Esophagus muscularis mucosa (tissue), 4 donors: ENCODE data around the gene ITGAX. TPM values are rescaled to one million over a fixed set of nuclear protein-coding genes. Genes with fewer than 3 reads are reported as not detected.
"Not testable (repeated sequence)": the region's sequence is repeated elsewhere in the genome, so short reads cannot be mapped to it uniquely, and the experiment has no call there.

Source experiments
- DNase-seq: peaks from one replicate; pipeline ENCODE4 v3.0.0-alpha.2; 2017; ENCODE audit errors: extremely low spot score
- H3K27ac ChIP-seq, 4 donors: fragments of 200-600 bp; sonication (generic); replicated peaks in 1 of 4; 1 replicate in 3 of 4; 2 replicates in 1 of 4; pipeline ENCODE4 v1.5.1; 2016 to 2019; ENCODE audit warnings: mild to moderate bottlenecking in 1 of 4
- H3K27me3 ChIP-seq, 4 donors: fragments of 200-600 bp; sonication (generic); one replicate each; pipeline versions ENCODE4 v1.5.1 to v1.6.0; 2016 to 2019
- H3K36me3 ChIP-seq, 4 donors: fragments of 200-600 bp; sonication (generic); one replicate each; pipeline ENCODE4 v1.5.1; 2016 to 2019
- H3K4me1 ChIP-seq, 4 donors: fragments of 200-600 bp; sonication (generic); one replicate each; pipeline ENCODE4 v1.5.1; 2016 to 2019
- H3K4me3 ChIP-seq, 4 donors: fragments of 200-600 bp; sonication (generic); 1 replicate in 2 of 4; 2 replicates in 2 of 4; pipeline ENCODE4 v1.5.1; 2016 to 2019; ENCODE audit warnings: mild to moderate bottlenecking in 4 of 4, moderate library complexity in 1 of 4
- H3K9me3 ChIP-seq, 4 donors: fragments of 200-600 bp; sonication (generic); 1 replicate in 3 of 4; 2 replicates in 1 of 4; pipeline ENCODE4 v1.5.1; 2016 to 2019
- EP300 ChIP-seq: sonication (generic); formaldehyde crosslinking; IDR thresholded peaks from one replicate; pipeline ENCODE4 v1.6.1; 2017; ENCODE audit warnings: antibody characterized with exemption
- POLR2A ChIP-seq: fragments of 450-650 bp; IDR thresholded peaks from one replicate; pipeline ENCODE4 v1.6.1; 2017; ENCODE audit warnings: antibody characterized with exemption, moderate library complexity, mild to moderate bottlenecking, low read depth
- POLR2AphosphoS5 ChIP-seq, 2 donors: sonication (generic); formaldehyde crosslinking; IDR thresholded peaks; one replicate each; pipeline ENCODE4 v1.6.1; 2017; ENCODE audit warnings: antibody characterized with exemption in 2 of 2
- WGBS: methylation state at CpG from one replicate; pipeline ENCODE4 v1.1.5; 2018; 5-methylcytosine and 5-hydroxymethylcytosine counted together
- intact Hi-C: fragments of 100-400 bp; cut with DNase I; formaldehyde crosslinking; loops from one replicate; pipeline ENCODE4 v1.15.1; 2023
- total RNA-seq, 4 donors: library from RNA; depleted of rRNA; stranded (reverse); fragments of >200 nt; gene quantifications; one replicate each; pipeline versions ENCODE4 v1.1.0 to v1.2.1, GENCODE V29; 2016
- TF ChIP-seq, protein P1 (sequence below), 3 experiments: fragments of 200-600 bp in 2 of 3; fragments of 450-650 bp in 1 of 3; sonication (generic) in 2 of 3; IDR thresholded peaks; one replicate each; pipeline ENCODE4 v1.5.1; 2017 to 2019; ENCODE audit warnings: antibody characterized with exemption in 3 of 3, mild to moderate bottlenecking in 2 of 3, moderate library complexity in 1 of 3

The ITGAX gene
- 10 to 100 TPM in 1 of 4 donors, 1 to 10 TPM in 2, under 1 TPM in 1; 0.71 to 11.3 (median 3.4) TPM for total RNA-seq

DNA sequence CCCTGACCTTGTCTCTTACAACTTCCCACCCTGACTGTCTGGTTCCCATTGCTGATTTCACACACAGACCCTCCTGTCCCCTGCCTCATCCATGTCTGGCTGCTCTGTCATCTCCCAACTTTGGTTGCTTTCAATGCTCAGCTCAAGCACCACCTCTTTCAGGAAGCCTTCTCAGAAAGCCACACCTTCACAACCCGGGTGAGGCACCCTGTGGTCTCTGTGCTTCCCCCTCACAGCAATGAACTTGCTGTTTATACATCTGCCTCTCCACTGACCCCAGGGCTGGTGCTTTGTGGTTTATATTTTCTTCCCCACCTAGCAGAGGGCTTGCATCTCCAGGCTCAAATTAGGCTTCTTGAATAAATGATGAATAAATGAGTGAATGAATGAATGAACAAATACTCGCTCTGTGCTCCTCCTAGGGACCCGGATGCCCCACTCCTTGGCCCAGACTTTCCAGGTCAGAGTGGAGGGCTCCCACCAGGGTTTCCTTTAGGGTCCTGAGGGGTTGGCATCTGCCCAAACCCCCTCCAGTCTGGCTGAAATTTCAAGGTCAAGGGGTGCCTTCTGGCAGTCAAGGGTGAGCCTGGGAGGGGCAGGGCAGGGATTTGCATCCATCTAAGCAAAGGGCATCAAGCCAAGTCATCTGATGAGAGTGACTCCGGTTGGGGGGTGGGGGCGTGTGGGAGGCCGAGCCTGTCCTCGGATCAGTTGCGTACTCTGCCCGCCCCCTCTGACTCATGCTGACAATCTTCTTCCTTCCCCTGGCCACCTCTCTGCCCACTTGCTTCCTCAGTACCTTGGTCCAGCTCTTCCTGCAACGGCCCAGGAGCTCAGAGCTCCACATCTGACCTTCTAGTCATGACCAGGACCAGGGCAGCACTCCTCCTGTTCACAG lies at the start of gene ITGAX:
ITGAX (plus strand) TSS at position 783 of the 898 bp plus-strand sequence; CDS start at position 862, 79 bp downstream.
- Histone ChIP-seq H3K27me3 (peaks cover 0 to 25% (median 0%) of the 10 kb centered on the region in 4 donors), H3K36me3 (no peaks in the 10 kb centered on the region), H3K4me3 (no peak within 1 kb of the TSS), H3K27ac (no peak within 1 kb of the TSS), H3K9me3 (no peaks in the 10 kb centered on the region), H3K4me1 (peaks cover 0 to 6% (median 0%) of the 10 kb centered on the region in 4 donors)
- intact Hi-C loops: no loop called here
- 35% methylated on average over 10 of the region's 10 CpGs for WGBS
- no peak for TF ChIP-seq EP300
- no peak for TF ChIP-seq POLR2AphosphoS5 (IDR thresholded peaks at IDR 0.05)
- no peak for TF ChIP-seq POLR2A
- TF ChIP-seq, protein P1, sequence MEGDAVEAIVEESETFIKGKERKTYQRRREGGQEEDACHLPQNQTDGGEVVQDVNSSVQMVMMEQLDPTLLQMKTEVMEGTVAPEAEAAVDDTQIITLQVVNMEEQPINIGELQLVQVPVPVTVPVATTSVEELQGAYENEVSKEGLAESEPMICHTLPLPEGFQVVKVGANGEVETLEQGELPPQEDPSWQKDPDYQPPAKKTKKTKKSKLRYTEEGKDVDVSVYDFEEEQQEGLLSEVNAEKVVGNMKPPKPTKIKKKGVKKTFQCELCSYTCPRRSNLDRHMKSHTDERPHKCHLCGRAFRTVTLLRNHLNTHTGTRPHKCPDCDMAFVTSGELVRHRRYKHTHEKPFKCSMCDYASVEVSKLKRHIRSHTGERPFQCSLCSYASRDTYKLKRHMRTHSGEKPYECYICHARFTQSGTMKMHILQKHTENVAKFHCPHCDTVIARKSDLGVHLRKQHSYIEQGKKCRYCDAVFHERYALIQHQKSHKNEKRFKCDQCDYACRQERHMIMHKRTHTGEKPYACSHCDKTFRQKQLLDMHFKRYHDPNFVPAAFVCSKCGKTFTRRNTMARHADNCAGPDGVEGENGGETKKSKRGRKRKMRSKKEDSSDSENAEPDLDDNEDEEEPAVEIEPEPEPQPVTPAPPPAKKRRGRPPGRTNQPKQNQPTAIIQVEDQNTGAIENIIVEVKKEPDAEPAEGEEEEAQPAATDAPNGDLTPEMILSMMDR (IDR thresholded peaks at IDR 0.05): no peak
- peak; percentile 94 for DNase-seq

DNA sequence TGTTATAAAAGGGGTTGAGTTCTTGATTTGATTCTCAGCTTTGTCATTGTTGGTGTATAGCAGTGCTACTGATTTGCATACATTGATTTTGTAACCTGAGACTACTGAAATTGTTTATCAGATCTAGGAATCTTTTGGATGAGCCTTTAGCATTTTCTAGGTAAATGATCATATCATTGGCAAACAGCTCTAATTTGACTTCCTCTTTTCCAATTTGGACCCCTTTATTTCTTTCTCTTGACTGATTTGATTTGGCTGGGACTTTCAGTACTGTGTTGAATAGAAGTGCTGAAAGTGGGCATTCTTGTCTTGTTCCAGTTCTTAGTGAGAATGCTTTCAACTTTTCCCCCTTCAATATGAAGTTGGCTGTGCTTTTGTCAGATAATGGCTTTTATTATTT lies 49.8 kb upstream of the ITGAX start:
- TF ChIP-seq, protein P1 (IDR thresholded peaks at IDR 0.05): no peak
- TF ChIP-seq POLR2AphosphoS5 (IDR thresholded peaks at IDR 0.05): no peak
- no peak for TF ChIP-seq POLR2A
- no peak for TF ChIP-seq EP300
- Histone ChIP-seq H3K36me3 (no peaks in the 10 kb centered on the region), H3K4me1 (peaks cover 0 to 11% (median 7%) of the 10 kb centered on the region in 4 donors), H3K9me3 (no peaks in the 10 kb centered on the region), H3K27ac (no peak overlapping the region), H3K4me3 (no peak overlapping the region), H3K27me3 (peaks cover 0 to 4% (median 0%) of the 10 kb centered on the region in 4 donors)
- intact Hi-C loops: no loop called here
- no peak for DNase-seq

DNA sequence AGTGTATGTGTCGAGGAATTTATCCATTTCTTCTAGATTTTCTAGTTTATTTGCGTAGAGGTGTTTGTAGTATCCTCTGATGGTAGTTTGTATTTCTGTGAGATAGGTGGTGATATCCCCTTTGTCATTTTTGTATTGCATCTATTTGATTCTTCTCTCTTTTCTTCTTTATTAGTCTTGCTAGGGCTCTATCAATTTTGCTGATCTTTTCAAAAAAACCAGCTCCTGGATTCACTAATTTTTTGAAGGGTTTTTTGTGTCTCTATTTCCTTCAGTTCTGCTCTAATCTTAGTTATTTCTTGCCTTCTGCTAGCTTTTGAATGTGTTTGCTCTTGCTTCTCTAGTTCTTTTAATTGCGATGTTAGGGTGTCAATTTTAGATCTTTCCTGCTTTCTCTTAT lies 46.6 kb upstream of the ITGAX start:
- H3K4me3 ChIP-seq, intact Hi-C loops, DNase-seq, H3K36me3 ChIP-seq, H3K9me3 ChIP-seq, H3K27ac ChIP-seq, H3K4me1 ChIP-seq, H3K27me3 ChIP-seq: not testable (repeated sequence)
- 81% methylated on average over 3 of the region's 3 CpGs for WGBS

- Histone ChIP-seq H3K27ac (no peak overlapping the region), H3K4me3 (no peak overlapping the region), H3K4me1 (no peaks in the 10 kb centered on the region), H3K27me3 (peaks cover 0 to 16% (median 0%) of the 10 kb centered on the region in 4 donors), H3K9me3 (peaks cover 0 to 44% (median 34%) of the 10 kb centered on the region in 4 donors), H3K36me3 (no peaks in the 10 kb centered on the region)
- TF ChIP-seq EP300: no peak
- TF ChIP-seq POLR2A: no peak
- TF ChIP-seq POLR2AphosphoS5 (IDR thresholded peaks at IDR 0.05): no peak
- TF ChIP-seq, protein P1 (IDR thresholded peaks at IDR 0.05): no peak
- no peak for DNase-seq
- WGBS: 80% methylated on average over 1 of the region's 1 CpG
- intact Hi-C loops: no loop called here
Observed at GRCh38 chr16:31322500-31322899, 32.5 kb upstream of the ITGAX start.

DNA sequence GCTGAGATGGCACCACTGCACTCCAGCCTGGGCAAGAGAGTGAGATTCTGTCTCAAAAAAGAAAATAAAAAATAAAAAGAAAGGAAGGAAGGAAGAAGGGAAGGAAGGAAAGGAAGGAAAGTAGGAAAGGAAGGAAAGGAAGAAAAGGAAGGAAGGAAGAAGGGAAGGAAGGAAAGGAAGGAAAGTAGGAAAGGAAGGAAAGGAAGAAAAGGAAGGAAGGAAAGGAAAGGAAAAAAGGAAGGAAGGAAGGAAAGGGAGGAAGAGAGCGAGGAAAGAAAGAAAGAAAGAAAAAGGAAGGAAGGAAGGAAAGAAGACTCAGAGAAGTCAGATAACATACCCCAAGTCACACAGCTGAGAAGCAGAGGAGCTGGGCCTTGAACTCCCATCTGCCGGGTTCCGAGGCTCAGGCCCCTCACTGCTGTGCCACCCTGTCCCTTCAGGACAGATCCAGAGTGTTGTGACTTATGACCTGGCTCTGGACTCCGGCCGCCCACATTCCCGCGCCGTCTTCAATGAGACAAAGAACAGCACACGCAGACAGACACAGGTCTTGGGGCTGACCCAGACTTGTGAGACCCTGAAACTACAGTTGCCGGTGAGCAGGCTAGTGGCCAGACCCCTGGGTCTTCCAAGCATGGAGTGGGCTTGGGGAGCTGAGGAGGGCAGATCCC lies 30.9 kb upstream of the ITGAX start:
- TF ChIP-seq POLR2A: no peak
- TF ChIP-seq POLR2AphosphoS5 (IDR thresholded peaks at IDR 0.05): no peak
- no peak for TF ChIP-seq EP300
- TF ChIP-seq, protein P1 (IDR thresholded peaks at IDR 0.05): no peak
- H3K36me3 ChIP-seq: no peaks in the 10 kb centered on the region
- H3K27me3 ChIP-seq: peaks cover 0 to 31% (median 0%) of the 10 kb centered on the region in 4 donors
- intact Hi-C loops: no loop called here
- WGBS: 87% methylated on average over 9 of the region's 10 CpGs
- no peaks in the 10 kb centered on the region for H3K4me1 ChIP-seq
- H3K27ac ChIP-seq: no peak overlapping the region
- H3K4me3 ChIP-seq: no peak overlapping the region
- H3K9me3 ChIP-seq: peaks cover 0 to 40% (median 29%) of the 10 kb centered on the region in 4 donors
- no peak for DNase-seq
